HEK293 (cell line): ENCODE data around the gene TRDMT1.

Experiments used
- GLIS1 ChIP-seq: fragments of 450-650 bp; formaldehyde crosslinking; IDR thresholded peaks from 2 replicates; pipeline ENCODE4 v1.5.1; 2016; ENCODE audit warnings: missing biosample characterization, missing genetic modification characterization
- HOXD13 ChIP-seq: sonication (generic); formaldehyde crosslinking; IDR thresholded peaks from 2 replicates; pipeline ENCODE4 v1.8.0; 2022; ENCODE audit warnings: missing genetic modification reagents, borderline replicate concordance
- MZF1 ChIP-seq: fragments of 450-650 bp; formaldehyde crosslinking; IDR thresholded peaks from 2 replicates; pipeline ENCODE4 v1.5.1; 2017; ENCODE audit warnings: missing biosample characterization, missing genetic modification characterization, borderline replicate concordance
- OSR2 ChIP-seq: fragments of 450-650 bp; formaldehyde crosslinking; IDR thresholded peaks from 2 replicates; pipeline ENCODE4 v1.5.1; 2016; ENCODE audit warnings: missing biosample characterization, missing genetic modification characterization
- SCRT1 ChIP-seq: fragments of 450-650 bp; formaldehyde crosslinking; IDR thresholded peaks from 2 replicates; pipeline ENCODE4 v1.5.1; 2016; ENCODE audit warnings: missing biosample characterization, missing genetic modification characterization, borderline replicate concordance
- ZBTB48 ChIP-seq: fragments of 450-650 bp; formaldehyde crosslinking; IDR thresholded peaks from 2 replicates; pipeline ENCODE4 v1.5.1; 2016; ENCODE audit warnings: missing biosample characterization, missing genetic modification characterization
- ZBTB8A ChIP-seq: fragments of 450-650 bp; formaldehyde crosslinking; IDR thresholded peaks from 2 replicates; pipeline ENCODE4 v1.5.1; 2016; ENCODE audit warnings: missing biosample characterization, missing genetic modification characterization
- ZFP37 ChIP-seq: fragments of 450-650 bp; formaldehyde crosslinking; IDR thresholded peaks from 2 replicates; pipeline ENCODE4 v1.5.1; 2016; ENCODE audit warnings: missing biosample characterization, missing genetic modification characterization
- ZNF146 ChIP-seq: fragments of 450-650 bp; formaldehyde crosslinking; IDR thresholded peaks from 2 replicates; pipeline ENCODE4 v1.5.1; 2016; ENCODE audit warnings: missing biosample characterization, missing genetic modification characterization
- ZNF221 ChIP-seq: fragments of 450-650 bp; formaldehyde crosslinking; IDR thresholded peaks from 2 replicates; pipeline ENCODE4 v1.5.1; 2017; ENCODE audit warnings: missing biosample characterization, missing genetic modification characterization, borderline replicate concordance
- ZNF223 ChIP-seq: fragments of 450-650 bp; formaldehyde crosslinking; IDR thresholded peaks from 2 replicates; pipeline ENCODE4 v1.5.1; 2016; ENCODE audit warnings: missing biosample characterization, missing genetic modification characterization
- ZNF239 ChIP-seq: fragments of 450-650 bp; formaldehyde crosslinking; IDR thresholded peaks from 2 replicates; pipeline ENCODE4 v1.5.1; 2016; ENCODE audit warnings: missing biosample characterization, missing genetic modification characterization
- ZNF324 ChIP-seq: fragments of 450-650 bp; formaldehyde crosslinking; IDR thresholded peaks from 2 replicates; pipeline ENCODE4 v1.5.1; 2016; ENCODE audit warnings: missing biosample characterization, missing genetic modification characterization
- ZNF394 ChIP-seq: fragments of 450-650 bp; formaldehyde crosslinking; IDR thresholded peaks from 2 replicates; pipeline ENCODE4 v1.5.1; 2016; ENCODE audit warnings: missing biosample characterization, missing genetic modification characterization, mild to moderate bottlenecking, moderate library complexity, borderline replicate concordance
- ZNF423 ChIP-seq: fragments of 450-650 bp; formaldehyde crosslinking; IDR thresholded peaks from 2 replicates; pipeline ENCODE4 v1.5.1; 2016; ENCODE audit warnings: missing biosample characterization, missing genetic modification characterization
- ZNF501 ChIP-seq: fragments of 450-650 bp; formaldehyde crosslinking; IDR thresholded peaks from 2 replicates; pipeline ENCODE4 v1.5.1; 2016; ENCODE audit warnings: missing biosample characterization, missing genetic modification characterization
- ZNF600 ChIP-seq: fragments of 450-650 bp; formaldehyde crosslinking; IDR thresholded peaks from 2 replicates; pipeline ENCODE4 v1.5.1; 2016; ENCODE audit warnings: missing biosample characterization, missing genetic modification characterization
- ZNF624 ChIP-seq: fragments of 450-650 bp; formaldehyde crosslinking; IDR thresholded peaks from 2 replicates; pipeline ENCODE4 v1.5.1; 2017; ENCODE audit warnings: missing biosample characterization, missing genetic modification characterization
- ZNF701 ChIP-seq: fragments of 450-650 bp; formaldehyde crosslinking; IDR thresholded peaks from 2 replicates; pipeline ENCODE4 v1.5.1; 2016; ENCODE audit warnings: missing biosample characterization, missing genetic modification characterization
- ZNF830 ChIP-seq: fragments of 450-650 bp; IDR thresholded peaks from 2 replicates; pipeline ENCODE4 v1.5.0; 2018; ENCODE audit warnings: missing biosample characterization, missing genetic modification characterization, low read depth, mild to moderate bottlenecking, moderate library complexity
- ZSCAN23 ChIP-seq: fragments of 450-650 bp; formaldehyde crosslinking; IDR thresholded peaks from 2 replicates; pipeline ENCODE4 v1.5.1; 2016; ENCODE audit warnings: missing biosample characterization, missing genetic modification characterization
- TF ChIP-seq, protein P1 (sequence below): fragments of 450-650 bp; formaldehyde crosslinking; IDR thresholded peaks from 2 replicates; pipeline ENCODE4 v1.5.1; 2016; ENCODE audit warnings: missing biosample characterization, missing genetic modification characterization
- TF ChIP-seq, protein P2 (sequence below): fragments of 450-650 bp; formaldehyde crosslinking; IDR thresholded peaks from 2 replicates; pipeline ENCODE4 v1.5.1; 2016; ENCODE audit warnings: missing biosample characterization, missing genetic modification characterization, borderline replicate concordance
- TF ChIP-seq, protein P3 (sequence below): fragments of 450-650 bp; formaldehyde crosslinking; optimal IDR thresholded peaks from 2 replicates; pipeline ENCODE3; 2016; ENCODE audit warnings: missing biosample characterization, mild to moderate bottlenecking, missing genetic modification characterization
- TF ChIP-seq, protein P4 (sequence below): fragments of 450-650 bp; formaldehyde crosslinking; IDR thresholded peaks from 2 replicates; pipeline ENCODE4 v1.5.1; 2016; ENCODE audit warnings: missing biosample characterization, missing genetic modification characterization
- TF ChIP-seq, protein P5 (sequence below): fragments of 450-650 bp; formaldehyde crosslinking; conservative IDR thresholded peaks from 2 replicates; pipeline ENCODE4 v1.5.1; 2016; ENCODE audit warnings: low read depth, missing biosample characterization, missing genetic modification characterization

The TRDMT1 gene

DNA sequence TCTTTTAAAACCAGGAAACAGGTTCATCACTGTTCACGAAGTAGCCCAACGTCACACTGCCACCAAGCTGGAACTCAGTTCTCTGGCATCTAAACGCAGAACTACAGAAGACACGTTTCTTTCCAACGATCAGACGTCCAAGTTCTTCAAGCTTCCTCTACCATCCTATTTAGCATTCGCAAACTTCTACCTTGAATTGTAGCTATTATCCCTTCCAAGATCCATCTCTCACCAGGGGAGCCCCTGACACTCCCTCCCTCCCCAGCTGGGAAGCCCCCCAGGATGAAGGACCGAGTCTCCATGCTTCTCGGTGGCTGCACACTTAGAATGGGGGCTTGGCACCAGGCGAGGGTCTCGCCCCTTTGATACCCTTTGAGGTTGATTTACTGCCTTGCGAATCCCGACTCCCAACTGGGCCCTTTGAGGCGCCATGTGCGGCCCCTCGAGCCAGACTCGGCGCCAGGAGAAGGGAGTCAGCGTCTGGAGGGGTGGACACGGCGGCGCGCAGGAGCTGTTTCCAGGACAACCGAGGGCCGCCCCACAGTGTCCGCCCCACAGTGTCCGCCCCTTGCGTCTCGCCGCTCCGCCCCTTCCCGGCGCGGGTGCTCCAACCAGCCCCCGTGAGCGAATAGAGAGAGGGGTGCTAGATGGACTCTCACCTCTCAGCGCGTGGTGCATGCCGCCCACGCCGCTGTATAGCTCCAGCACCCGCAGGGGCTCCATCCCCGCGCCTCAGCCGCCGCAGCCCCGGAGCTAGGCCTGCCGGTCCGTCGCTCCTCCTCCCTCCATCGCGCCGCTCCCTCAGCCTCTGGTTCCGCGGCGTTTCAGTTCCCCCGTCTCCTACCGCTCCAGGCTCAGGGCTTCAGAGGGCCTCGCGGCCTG, at the start of gene TRDMT1 (continued):
- TF ChIP-seq, protein P1, sequence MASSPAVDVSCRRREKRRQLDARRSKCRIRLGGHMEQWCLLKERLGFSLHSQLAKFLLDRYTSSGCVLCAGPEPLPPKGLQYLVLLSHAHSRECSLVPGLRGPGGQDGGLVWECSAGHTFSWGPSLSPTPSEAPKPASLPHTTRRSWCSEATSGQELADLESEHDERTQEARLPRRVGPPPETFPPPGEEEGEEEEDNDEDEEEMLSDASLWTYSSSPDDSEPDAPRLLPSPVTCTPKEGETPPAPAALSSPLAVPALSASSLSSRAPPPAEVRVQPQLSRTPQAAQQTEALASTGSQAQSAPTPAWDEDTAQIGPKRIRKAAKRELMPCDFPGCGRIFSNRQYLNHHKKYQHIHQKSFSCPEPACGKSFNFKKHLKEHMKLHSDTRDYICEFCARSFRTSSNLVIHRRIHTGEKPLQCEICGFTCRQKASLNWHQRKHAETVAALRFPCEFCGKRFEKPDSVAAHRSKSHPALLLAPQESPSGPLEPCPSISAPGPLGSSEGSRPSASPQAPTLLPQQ (tag by site-specific recombination): peak; percentile 93
- TF ChIP-seq ZNF701 (peak; percentile 65; the same call in 1 of the 2 replicates), ZNF423 (tag by site-specific recombination) (peak; percentile 72), GLIS1 (tag by site-specific recombination) (peak; percentile 90), HOXD13 (CRISPR knock-in tag) (0 out of 2 replicates have a peak, but pooled peaks have one; percentile 62), ZNF146 (tag by site-specific recombination) (peak; percentile 49), ZNF221 (tag by site-specific recombination) (no peak), ZBTB8A (tag by site-specific recombination) (peak; percentile 90), ZNF324 (tag by site-specific recombination) (peak; percentile 98), ZFP37 (tag by site-specific recombination) (peak; percentile 99), ZNF394 (peak; percentile 82; the same call in 1 of the 2 replicates), SCRT1 (tag by site-specific recombination) (no peak), MZF1 (tag by site-specific recombination) (peak; percentile 28), ZNF624 (tag by site-specific recombination) (0 out of 2 replicates have a peak, but pooled peaks have one; percentile 21), ZNF501 (tag by site-specific recombination) (peak; percentile 98), ZNF239 (peak; percentile 86; the same call in 1 of the 2 replicates), ZNF830 (tag by site-specific recombination) (no peak), ZSCAN23 (tag by site-specific recombination) (peak; percentile 85; the same call in 1 of the 2 replicates), ZNF600 (tag by site-specific recombination) (peak; percentile 86), ZNF223 (tag by site-specific recombination) (no peak), ZBTB48 (tag by site-specific recombination) (peak; percentile 89), OSR2 (tag by site-specific recombination) (peak; percentile 52)
- TF ChIP-seq, protein P2, sequence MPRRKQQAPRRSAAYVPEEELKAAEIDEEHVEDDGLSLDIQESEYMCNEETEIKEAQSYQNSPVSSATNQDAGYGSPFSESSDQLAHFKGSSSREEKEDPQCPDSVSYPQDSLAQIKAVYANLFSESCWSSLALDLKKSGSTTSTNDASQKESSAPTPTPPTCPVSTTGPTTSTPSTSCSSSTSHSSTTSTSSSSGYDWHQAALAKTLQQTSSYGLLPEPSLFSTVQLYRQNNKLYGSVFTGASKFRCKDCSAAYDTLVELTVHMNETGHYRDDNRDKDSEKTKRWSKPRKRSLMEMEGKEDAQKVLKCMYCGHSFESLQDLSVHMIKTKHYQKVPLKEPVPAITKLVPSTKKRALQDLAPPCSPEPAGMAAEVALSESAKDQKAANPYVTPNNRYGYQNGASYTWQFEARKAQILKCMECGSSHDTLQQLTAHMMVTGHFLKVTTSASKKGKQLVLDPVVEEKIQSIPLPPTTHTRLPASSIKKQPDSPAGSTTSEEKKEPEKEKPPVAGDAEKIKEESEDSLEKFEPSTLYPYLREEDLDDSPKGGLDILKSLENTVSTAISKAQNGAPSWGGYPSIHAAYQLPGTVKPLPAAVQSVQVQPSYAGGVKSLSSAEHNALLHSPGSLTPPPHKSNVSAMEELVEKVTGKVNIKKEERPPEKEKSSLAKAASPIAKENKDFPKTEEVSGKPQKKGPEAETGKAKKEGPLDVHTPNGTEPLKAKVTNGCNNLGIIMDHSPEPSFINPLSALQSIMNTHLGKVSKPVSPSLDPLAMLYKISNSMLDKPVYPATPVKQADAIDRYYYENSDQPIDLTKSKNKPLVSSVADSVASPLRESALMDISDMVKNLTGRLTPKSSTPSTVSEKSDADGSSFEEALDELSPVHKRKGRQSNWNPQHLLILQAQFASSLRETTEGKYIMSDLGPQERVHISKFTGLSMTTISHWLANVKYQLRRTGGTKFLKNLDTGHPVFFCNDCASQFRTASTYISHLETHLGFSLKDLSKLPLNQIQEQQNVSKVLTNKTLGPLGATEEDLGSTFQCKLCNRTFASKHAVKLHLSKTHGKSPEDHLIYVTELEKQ (tag by site-specific recombination): peak; percentile 81
- TF ChIP-seq, protein P3, sequence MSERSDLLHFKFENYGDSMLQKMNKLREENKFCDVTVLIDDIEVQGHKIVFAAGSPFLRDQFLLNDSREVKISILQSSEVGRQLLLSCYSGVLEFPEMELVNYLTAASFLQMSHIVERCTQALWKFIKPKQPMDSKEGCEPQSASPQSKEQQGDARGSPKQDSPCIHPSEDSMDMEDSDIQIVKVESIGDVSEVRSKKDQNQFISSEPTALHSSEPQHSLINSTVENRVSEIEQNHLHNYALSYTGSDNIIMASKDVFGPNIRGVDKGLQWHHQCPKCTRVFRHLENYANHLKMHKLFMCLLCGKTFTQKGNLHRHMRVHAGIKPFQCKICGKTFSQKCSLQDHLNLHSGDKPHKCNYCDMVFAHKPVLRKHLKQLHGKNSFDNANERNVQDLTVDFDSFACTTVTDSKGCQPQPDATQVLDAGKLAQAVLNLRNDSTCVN (tag by site-specific recombination): peak; percentile 96
- TF ChIP-seq, protein P4, sequence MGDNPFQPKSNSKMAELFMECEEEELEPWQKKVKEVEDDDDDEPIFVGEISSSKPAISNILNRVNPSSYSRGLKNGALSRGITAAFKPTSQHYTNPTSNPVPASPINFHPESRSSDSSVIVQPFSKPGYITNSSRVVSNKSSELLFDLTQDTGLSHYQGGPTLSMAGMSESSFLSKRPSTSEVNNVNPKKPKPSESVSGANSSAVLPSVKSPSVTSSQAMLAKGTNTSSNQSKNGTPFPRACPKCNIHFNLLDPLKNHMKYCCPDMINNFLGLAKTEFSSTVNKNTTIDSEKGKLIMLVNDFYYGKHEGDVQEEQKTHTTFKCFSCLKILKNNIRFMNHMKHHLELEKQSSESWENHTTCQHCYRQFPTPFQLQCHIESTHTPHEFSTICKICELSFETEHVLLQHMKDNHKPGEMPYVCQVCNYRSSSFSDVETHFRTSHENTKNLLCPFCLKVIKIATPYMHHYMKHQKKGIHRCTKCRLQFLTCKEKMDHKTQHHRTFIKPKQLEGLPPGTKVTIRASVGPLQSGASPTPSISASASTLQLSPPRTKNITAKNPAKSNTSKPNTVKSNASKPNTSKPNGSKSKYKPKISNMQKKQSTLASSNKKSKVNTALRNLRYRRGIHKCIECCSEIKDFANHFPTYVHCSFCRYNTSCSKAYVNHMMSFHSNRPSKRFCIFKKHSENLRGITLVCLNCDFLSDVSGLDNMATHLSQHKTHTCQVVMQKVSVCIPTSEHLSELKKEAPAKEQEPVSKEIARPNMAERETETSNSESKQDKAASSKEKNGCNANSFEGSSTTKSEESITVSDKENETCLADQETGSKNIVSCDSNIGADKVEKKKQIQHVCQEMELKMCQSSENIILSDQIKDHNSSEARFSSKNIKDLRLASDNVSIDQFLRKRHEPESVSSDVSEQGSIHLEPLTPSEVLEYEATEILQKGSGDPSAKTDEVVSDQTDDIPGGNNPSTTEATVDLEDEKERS (tag by site-specific recombination): peak; percentile 71; the same call in 1 of the 2 replicates
- TF ChIP-seq, protein P5, sequence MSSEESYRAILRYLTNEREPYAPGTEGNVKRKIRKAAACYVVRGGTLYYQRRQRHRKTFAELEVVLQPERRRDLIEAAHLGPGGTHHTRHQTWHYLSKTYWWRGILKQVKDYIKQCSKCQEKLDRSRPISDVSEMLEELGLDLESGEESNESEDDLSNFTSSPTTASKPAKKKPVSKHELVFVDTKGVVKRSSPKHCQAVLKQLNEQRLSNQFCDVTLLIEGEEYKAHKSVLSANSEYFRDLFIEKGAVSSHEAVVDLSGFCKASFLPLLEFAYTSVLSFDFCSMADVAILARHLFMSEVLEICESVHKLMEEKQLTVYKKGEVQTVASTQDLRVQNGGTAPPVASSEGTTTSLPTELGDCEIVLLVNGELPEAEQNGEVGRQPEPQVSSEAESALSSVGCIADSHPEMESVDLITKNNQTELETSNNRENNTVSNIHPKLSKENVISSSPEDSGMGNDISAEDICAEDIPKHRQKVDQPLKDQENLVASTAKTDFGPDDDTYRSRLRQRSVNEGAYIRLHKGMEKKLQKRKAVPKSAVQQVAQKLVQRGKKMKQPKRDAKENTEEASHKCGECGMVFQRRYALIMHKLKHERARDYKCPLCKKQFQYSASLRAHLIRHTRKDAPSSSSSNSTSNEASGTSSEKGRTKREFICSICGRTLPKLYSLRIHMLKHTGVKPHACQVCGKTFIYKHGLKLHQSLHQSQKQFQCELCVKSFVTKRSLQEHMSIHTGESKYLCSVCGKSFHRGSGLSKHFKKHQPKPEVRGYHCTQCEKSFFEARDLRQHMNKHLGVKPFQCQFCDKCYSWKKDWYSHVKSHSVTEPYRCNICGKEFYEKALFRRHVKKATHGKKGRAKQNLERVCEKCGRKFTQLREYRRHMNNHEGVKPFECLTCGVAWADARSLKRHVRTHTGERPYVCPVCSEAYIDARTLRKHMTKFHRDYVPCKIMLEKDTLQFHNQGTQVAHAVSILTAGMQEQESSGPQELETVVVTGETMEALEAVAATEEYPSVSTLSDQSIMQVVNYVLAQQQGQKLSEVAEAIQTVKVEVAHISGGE (tag by site-specific recombination): peak; percentile 99
